ENCODE data around the gene SIRT3.
"Not testable (repeated sequence)": the region's sequence is repeated elsewhere in the genome, so short reads cannot be mapped to it uniquely, and the experiment has no call there.

The SIRT3 gene

DNA sequence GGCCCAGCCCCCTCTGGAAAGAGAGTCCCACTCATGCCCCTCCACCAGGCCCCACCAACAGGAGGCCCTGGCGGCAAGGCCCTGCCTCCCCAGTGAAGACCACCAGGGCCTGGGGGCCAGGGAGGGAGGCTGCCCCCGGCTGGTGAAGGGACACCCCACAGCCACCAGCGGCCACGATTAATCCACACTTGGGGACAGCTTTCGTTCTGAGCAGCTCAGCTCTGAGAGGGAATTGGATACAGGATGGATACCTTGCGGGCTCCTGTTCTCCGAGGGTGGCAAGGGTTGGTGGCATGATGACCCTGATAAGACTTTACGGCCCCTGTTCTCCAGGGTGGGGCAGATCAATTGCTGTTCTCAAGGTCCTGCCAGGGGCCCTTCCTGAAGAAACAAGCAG lies 35.2 kb upstream of the SIRT3 start:
- DNase-seq (ENCODE audit: low spot score) = no peak

DNA sequence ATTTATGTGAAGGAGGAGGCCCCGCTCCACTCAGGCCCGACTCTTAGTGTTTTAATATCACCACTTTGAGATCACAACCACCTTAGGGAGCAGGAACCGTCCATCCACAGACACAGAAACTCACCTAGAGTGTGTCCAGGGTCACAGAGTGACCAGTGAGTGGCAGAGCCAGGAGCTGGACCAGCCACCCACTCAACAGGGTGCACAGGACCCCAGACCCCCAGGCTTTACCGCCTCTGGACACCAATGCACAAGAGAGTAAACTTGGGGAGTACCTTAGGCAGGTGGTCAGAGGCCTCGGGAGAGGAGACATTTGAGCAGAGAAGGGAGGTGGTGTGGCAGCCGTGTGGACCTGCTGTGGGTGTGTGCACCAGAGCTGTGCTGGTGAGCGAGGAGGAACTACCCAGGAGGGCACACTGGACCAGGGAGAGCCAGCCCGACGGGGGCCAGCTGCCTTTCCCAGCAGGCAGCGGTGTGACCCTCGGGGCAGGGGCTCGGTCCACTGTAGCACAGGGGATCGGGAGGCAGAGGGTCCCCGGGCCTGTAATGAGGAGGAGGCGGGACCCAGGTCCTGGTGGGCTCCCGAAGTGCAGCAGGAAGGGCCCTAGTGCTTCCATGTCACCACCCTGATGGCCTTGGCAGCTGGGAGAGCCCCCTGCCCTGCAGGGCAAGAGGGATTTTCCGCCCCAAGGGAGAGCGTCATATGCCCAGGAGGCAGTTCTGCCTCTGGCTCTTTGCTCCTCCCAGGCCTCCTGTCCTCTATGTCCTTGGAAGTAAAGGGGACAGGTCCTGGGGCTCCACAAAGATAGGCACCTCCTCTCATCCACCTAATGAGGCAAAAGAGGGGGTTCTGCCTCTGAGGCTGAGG lies 34.5 kb upstream of the SIRT3 start:
- no peak for DNase-seq (ENCODE audit: low spot score)

DNA sequence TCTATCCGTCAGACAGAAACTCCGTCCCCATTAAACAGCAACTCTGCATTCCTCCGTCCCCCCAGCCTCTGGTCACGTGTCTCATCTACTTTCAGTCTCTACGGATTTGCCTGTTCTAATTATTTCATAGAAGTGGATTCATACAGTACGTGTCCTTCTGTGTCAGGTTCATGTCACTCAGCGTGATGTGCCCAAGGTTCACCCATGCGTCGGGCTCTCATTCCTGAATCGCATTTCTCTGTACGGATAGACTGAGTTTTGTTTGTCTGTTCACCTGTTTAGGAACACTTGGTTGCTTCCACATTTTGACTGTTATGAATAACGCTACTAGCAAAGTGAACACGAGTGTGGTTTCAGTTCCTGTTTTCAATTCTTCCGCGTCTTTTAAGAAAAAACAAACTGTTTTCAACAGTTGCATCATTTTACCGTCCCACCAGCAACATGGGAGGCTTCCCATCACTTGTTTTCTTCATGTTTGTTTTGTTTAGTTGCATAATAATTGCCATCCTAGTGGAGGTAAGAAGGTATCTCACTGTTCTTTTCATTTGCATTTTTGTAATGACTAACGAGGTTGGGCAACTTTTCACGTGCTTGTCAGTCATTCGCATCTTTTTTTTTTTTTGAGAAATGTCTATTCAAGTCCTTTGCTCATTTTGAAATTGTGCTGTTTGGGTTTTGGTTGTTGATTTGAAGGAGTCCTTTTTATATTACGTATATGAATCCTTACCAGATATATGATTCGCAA lies 33.2 kb upstream of the SIRT3 start:
- DNase-seq (ENCODE audit: low spot score) = no peak

DNA sequence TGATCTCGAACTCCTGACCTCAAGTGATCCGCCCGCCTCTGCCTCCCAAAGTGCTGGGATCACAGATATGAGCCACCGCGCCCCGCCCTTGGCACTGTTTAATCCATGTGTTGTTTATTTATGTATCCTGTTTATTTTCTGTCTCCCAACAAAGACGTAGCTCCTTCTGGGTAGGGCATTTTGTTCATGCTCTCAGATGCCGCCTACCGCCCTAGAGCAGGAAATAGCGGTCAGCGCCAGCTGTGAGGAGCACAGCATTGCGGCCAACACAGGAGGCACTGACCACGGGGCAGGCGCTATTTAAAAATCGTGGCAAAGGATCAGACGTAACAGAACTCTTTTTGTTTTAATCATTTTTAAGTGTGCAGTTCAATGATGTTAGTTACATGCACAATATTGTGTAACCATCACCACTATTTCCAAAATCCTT lies 32.6 kb upstream of the SIRT3 start:
- not testable (repeated sequence) for DNase-seq (ENCODE audit: low spot score)

DNA sequence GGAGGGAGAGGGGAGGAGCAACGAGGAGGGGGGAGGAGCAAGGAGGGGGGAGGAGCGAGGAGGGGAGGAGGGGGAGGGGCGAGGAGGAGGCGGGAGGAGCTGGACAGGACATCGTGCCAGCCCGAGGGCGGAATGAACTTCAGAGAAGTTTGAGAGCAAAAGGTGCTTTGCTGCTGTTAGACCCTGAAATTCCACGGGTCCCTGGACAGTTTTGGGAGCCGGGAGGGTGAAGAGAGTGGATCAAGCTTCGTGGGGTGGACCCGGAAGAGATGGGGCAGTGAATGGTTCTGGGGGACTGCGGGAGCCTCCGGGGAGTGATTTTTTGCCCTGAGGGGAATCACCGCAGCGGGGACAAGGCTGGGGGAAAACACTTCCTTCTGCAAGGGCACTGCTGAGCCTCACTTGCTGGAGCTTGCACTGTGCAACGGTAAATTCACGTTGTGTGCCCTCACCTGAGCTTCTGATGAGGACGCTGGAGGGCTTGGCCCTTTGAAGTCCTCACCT lies 31.4 kb upstream of the SIRT3 start:
- no peak for DNase-seq (ENCODE audit: low spot score)

DNA sequence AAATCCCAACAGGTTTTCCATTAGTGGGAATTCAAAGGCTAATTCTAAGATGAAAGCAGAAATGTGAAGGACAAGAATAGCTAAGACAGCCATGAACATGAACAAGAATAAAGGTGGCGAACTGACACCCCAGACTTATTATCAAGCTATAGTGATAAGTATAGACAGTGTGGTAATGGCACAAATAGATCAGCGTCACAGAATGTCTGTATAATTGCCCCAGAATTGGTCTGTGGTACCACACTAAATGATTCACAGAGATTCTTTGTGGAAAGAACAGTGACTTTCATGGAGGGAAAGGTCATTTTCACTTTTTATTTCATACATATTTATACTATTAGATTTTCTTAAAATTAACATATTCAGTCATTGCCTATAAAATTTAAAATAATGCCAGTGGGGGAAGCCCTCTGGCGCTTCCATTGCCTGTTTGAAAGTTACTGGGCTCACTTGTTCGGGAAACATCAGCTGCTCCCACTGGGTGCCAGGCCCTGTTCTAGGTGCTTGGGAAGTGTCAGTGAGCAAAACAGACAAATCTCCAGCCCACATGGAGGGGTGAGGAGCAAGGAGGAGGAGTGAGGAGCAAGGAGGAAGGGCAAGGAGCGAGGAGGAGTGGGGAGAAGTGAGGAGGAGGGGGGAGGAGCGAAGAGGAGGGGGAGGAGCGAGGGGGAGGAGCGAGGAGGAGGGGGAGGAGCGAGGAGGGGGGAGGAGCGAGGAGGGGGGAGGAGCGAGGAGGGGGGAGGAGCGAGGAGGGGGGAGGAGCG lies 30.7 kb upstream of the SIRT3 start:
- no peak for DNase-seq (ENCODE audit: low spot score)

DNA sequence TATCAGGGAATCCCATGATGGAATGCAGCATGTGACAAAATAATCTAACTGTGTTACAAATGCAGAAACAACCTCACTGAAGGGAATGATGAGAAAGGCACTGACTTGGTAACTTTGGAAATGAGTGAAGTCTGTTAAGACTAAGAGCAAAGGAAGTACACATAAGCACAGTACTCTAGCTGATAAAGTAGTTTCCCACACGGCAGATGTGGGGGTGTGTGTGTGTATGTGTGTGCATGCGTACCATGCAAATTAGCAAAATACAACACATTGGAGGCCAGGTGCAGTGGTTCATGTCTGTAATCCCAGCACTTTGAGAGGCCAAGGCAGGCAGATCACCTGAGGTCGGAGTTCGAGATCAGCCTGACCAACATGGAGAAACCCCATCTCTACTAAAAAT lies 25.5 kb upstream of the SIRT3 start:
- no peak for DNase-seq (ENCODE audit: low spot score)

DNA sequence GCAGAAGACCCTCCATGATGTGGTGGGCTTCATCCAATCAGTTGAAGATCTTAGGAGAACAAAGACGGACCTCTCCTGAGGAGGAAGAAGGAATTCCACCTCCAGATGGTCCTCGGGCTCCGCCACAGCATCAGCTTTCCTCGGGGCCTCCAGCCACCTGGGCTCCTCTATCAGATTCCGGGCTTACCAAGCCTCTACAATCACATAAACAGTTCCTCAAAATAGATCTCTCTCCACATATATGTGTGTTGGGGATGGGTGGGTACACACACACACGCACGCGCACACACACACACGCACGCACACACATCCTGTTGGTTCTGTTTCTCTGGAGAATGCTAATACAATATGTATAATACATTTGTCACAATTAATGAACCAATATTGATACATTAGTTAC lies 23.3 kb upstream of the SIRT3 start:
- no peak for DNase-seq (ENCODE audit: low spot score)

DNA sequence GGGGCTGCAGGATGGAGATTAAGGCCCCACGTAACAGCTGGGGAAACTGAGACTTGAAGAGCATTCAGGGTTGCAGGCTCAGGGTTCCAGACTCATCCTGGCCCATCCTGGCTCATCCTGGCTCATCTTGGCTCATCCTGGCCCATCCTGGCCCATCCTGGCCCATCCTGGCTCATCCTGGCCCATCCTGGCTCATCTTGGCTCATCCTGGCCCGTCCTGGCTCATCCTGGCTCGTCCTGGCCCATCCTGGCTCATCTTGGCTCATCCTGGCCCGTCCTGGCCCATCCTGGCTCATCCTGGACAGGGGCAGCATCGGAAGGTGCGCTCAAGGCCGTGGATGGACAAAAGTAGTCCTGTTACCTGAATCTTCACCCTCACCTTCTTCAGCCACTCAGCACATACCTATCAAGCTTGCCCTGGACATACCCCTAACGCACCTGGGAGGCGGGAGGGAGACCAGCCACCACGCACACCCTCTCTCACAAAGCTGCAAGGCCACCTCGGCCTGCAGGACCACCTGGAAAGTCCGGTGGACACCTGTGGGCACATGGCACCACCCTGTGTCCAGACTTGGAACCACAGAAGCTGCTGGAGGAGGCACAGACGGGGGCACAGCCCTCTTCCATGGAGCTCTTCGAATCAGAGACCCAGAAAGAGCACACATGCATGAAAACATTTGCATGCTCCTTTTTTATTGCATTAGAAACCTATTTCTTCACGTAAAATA lies 21.8 kb upstream of the SIRT3 start:
- no peak for DNase-seq (ENCODE audit: low spot score)

DNA sequence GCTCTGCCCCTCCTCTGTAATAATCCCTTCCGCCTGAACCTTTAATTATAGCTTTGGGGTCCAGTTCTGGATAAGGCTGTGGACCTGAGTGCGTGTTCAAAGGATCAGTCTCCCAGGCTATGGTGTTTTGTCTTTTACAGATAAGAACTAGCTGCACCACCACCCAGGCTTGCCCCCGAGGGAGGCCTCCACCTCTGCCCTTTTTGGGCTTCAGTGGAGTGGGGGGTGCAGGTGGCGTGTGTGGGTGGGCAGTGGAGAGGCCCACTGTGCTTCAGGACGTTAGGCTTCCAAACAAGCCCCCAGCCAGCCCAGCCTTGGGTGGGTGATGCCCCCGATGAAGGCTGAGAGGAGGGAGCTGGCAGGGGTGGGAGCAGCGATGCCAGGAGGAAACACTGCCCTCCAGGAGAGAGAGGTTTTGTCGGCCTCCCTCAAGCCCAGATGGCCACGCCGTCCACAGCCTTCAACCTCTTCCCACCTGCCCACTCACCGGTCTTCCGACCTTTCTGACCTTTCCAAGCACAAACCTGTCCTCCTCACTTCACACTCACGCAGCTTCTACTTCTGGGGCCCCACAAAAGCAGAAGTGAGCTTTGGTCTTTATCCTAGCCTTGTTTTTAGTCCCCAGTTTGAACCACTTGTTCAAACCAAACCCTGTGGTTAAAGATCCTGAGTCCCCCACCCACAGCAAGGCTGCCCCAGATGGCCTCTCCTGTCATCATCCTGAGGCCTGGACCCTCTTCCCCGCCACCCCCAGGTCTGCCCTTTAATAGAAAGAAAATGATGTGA lies 21.0 kb upstream of the SIRT3 start:
- DNase-seq (ENCODE audit: low spot score) = no peak

DNA sequence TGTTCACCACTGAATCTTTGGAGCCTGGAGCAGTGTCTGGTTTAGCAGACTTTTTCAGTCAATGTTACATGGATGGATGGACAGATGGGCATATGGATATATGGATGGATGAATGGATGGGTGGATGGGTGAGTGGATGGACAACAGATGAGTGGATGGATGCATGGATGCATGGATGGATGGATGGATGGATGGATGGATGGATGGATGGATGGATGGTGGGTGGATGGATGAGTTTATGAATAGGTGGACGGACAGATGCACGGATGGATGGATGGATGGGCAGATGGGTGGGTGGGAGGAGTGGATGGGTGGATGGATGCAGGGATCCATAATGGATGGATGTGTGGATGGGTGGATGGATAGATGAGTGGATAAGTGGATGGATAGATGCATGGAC lies 19.7 kb upstream of the SIRT3 start:
- DNase-seq (ENCODE audit: low spot score) = no peak

DNA sequence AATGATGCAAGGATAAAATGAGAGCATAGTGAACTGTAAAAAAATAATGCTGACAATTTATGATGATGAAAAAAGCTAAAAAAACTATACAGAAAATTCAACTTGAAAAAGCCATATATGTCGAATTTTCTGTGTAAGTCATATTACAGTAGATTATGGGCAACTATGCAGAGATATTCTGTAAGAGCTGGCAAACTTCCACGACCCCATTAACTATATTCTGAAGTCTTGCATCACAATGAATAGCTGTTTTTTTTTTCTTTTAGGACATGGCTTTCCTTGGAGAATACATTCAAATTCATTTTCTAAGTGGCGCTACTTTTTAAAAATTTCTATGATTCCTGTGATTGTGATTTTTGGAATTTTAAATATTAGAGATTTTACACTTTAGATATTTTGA lies 19.0 kb upstream of the SIRT3 start:
- no peak for DNase-seq (ENCODE audit: low spot score)

DNA sequence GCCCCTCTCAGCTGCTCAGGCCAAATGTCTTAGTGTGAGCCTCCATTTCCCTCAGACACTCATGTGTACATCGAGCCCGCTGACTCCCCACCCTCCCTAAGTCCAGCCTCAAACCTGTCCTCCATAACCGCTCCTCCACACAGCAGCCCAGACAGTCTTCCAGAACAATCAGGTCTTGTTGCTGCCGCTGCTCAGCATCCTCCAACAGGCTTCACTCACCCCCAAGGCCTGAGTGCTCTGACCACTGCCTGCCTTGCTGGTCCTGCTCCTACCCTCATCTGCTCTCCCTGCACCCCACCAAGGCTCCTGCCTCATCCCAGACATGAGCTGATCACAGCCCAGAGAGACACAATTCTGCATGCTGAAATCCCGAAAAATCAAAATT lies 17.7 kb upstream of the SIRT3 start:
- DNase-seq (ENCODE audit: low spot score) = no peak

DNA sequence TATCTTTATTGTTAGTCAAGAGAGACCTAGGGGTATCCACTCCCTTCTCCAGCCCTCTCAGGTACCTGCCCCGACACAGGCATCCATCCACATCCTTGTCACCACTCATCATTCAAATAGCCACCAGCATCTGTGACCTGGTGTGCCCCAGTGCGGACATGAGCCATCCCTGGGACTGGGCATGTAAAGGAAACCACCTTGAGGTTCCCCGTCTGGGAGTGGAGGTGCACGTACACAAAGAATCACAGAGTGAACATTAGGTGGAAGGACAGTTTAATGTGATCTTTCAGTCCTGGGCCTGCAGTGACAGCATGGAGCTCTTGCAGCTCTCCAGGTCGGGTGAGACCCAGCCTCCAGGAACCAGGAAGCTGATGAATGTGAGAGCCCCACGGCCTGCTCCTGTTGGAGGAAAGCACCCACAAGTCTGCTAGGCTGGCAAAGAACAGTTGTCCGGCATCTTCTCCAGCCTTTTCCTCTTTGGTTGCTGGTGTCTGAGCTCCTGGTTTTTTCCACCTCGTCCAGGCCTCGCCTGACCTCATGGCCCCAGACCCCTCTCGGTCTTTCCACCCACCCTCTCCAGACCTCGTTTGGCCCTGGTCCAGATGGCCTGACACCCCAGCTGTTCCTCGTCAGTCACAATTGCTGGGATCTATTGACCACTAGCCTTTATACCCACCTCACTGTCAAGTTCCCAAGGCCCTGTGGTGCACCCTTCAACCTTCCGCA lies 17.2 kb upstream of the SIRT3 start:
- no peak for DNase-seq (ENCODE audit: low spot score)

DNA sequence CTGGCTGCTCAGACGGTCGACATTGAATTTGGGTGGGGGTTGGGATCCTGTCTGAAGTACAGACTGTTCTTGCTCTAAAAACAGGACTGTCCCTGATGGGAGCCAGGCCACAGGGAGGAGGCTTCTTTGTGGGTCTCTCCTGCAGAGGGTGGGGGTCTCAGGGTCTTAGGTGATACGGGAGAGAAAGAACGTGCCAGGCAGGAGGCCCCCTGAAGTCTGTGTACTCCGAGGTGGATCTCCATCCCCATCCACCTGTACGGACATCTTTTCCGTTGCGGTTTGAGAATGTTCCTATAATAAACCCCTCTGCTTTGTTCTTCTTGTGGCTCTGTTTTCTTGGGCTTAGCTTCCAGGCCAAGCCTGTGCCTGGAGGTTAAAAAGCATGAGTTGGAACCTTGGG lies 16.5 kb upstream of the SIRT3 start:
- DNase-seq (ENCODE audit: low spot score) = no peak

DNA sequence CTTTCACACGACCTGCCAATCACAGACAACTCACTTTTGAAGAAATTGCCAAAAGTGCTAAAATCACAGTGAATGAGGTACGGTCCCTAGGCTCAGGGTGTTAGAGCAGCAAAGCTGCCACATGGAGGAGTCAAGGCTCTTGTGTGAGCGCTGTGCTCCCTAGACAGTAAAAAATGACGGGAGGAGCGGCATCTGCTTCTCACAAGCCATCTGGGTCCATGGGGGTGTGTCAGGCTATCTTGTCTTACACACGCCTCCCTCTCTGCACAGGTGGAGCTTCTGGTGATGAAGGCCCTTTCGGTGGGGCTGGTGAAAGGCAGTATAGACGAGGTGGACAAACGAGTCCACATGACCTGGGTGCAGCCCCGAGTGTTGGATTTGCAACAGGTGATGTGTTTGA lies 15.4 kb upstream of the SIRT3 start:
- no peak for DNase-seq (ENCODE audit: low spot score)

DNA sequence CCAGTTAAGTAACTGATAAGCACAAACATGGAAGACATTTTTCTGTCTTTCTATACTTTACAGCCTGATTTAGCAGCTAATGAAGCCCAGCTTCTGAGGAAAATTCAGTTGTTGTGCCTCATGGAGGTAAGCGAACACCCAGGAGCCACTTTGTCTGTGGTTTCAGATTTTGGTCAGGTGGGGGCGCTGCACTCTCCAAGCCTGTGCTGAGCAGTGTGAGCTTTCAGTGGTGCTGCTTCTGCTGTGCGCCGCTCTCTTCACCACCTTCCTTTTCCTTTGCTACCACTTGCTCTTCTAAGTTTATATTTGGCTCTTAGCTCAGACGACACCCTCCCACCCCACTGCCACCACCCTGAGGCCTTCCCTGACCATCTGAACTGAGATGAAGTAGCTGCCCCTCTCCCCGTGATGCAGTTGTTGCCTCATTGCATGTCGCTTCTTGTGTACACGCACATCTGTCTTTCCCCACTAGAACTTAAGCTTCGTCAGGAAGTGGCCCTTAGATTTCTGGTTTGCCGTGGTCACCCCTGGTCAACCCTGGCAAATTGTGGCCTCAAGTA lies 14.7 kb upstream of the SIRT3 start:
- DNase-seq (ENCODE audit: low spot score) = no peak

DNA sequence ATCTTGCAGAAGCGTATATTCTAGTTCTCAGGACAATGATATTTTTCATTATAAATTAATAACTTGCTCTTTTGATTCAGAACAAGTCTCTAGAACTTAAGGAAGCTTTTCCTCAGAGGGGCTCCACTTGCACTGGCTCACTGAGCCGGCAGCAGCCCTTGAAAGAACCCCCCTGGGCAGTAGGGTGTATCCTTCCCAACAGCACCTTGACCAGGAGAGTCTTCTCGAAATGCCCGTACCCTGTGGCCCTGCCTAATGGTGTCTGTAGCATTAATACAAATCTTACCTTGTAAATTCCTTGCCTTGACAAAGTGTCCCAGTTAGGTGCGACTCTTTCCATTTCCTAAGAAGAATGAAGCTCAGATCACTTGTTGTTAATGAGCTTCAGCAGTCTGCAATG lies 14.1 kb upstream of the SIRT3 start:
- no peak for DNase-seq (ENCODE audit: low spot score)

DNA sequence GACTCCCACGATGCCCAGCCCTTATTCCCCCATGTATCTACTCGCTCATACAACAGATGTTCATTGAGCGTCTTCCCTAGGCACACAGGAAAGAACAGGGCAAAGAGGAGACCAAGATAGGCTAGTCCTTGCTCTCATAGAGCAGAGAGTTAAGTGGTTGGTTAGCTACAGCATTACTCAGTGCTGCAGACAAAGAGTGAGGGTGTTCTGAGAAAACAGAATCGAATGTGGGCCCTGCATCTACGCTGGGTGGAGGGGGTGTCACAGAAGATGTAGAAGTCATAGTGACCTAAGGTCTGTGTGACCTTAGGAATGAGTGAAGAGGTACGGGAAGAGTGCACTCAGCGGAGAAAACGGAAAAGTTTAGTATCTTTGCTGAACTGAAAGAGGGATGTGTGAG lies 12.9 kb upstream of the SIRT3 start:
- no peak for DNase-seq (ENCODE audit: low spot score)

DNA sequence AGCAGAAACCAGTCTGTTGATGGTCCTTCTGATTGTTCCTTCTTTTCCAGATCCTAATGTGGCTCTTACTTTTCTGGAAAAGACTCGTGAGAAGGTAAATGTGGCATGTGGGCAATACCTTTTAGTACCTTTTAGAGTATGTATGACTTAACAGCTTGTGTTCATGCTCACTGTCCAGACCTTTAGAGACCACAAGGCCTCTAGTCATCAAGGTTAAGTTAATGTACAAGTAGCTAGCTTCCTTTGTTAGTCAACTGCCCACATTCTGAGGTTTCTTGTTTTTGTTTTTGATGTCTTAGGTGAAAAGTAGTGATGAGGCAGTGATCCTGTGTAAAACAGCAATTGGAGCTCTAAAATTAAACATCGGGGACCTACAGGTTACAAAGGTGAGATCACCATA lies 8.2 kb upstream of the SIRT3 start:
- DNase-seq (ENCODE audit: low spot score) = no peak
